ENCODE data around the gene DHRS9.

Gene DHRS9

DNA sequence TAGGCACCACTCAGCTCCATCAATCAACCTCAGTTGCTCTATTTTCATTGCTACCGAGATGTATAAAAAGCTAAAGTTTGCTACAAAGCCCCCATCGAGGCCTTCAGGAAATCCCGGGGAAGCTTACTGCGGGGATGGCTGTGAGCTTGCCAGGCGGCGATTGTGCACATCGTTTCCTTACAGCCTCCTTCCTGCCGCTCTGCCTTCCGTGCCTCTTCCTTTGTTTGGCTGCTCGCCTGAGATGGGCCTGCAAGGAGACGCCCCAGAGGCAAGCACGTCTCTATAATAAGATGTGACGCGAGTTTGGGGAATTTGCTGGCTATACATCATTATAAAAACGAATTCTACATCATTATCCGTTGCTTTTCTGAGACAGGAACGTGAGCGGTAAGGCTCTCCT is 41.6 kb downstream of the DHRS9 start:
- no peaks in the 10 kb centered on the region for H3K27me3 ChIP-seq (replicated peaks)
- in situ Hi-C loops (cut with HindIII; ENCODE audit: low pct_ligation_motif_present, low sequenced_read_pairs): no loop called here
- no peaks in the 10 kb centered on the region for H3K36me3 ChIP-seq (replicated peaks)
- no peak overlapping the region for H3K27ac ChIP-seq
- no peak for DNase-seq
- TF ChIP-seq, protein P1, sequence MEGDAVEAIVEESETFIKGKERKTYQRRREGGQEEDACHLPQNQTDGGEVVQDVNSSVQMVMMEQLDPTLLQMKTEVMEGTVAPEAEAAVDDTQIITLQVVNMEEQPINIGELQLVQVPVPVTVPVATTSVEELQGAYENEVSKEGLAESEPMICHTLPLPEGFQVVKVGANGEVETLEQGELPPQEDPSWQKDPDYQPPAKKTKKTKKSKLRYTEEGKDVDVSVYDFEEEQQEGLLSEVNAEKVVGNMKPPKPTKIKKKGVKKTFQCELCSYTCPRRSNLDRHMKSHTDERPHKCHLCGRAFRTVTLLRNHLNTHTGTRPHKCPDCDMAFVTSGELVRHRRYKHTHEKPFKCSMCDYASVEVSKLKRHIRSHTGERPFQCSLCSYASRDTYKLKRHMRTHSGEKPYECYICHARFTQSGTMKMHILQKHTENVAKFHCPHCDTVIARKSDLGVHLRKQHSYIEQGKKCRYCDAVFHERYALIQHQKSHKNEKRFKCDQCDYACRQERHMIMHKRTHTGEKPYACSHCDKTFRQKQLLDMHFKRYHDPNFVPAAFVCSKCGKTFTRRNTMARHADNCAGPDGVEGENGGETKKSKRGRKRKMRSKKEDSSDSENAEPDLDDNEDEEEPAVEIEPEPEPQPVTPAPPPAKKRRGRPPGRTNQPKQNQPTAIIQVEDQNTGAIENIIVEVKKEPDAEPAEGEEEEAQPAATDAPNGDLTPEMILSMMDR (IDR thresholded peaks at IDR 0.05; ENCODE audit: low read depth, low read length, missing control alignments): no peak
- H3K4me3 ChIP-seq (ENCODE audit: low read depth, low read length): no peak overlapping the region

DNA sequence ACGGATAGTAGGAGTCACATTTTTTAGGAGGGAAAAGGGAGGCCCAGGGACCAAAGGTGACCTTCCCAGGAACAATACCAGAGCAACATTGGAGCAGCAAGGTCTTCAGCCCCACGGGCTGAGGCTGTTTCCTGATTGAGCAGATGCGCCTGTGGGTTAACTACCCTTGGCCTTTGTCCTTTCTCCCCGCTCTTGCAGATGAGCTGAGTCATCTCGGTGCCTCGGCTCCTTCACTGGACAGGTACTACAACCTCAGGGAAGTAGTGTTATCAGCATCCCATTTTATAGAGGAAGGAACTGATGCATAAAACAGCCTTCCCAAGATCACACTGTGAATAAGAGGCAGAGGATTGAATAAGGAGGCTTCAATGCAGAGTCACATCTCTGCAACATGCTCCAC is 43.5 kb downstream of the DHRS9 start:
- Histone ChIP-seq H3K4me3 (ENCODE audit: low read depth, low read length) (no peak overlapping the region), H3K27me3 (replicated peaks) (no peaks in the 10 kb centered on the region), H3K27ac (no peak overlapping the region), H3K36me3 (replicated peaks) (no peaks in the 10 kb centered on the region)
- no peak for DNase-seq
- TF ChIP-seq, protein P1 (IDR thresholded peaks at IDR 0.05; ENCODE audit: low read depth, low read length, missing control alignments): no peak
- in situ Hi-C loops (cut with HindIII; ENCODE audit: low pct_ligation_motif_present, low sequenced_read_pairs): no loop called here

DNA sequence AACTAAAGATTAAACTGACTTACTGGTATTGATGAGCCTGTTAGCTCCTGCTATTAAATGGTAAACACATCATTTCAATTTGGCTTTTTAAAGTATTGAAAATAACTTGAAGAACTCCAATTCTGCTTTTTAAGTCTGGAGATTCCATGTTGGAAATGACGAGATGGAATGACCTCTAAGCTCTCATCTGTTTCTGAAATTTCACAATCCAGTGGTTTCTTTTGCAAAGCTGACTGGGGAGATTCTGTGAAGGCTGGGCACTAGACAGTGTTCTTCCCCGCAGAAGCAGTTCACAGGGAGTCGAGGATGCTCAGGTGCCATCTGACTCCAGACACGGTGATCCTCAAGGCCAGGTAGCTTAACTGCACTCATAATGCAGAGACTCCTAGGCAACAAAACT is 44.7 kb downstream of the DHRS9 start:
- Histone ChIP-seq H3K36me3 (replicated peaks) (no peaks in the 10 kb centered on the region), H3K27me3 (replicated peaks) (no peaks in the 10 kb centered on the region), H3K4me3 (ENCODE audit: low read depth, low read length) (no peak overlapping the region), H3K27ac (no peak overlapping the region)
- TF ChIP-seq, protein P1 (IDR thresholded peaks at IDR 0.05; ENCODE audit: low read depth, low read length, missing control alignments): no peak
- no peak for DNase-seq
- in situ Hi-C loops (cut with HindIII; ENCODE audit: low pct_ligation_motif_present, low sequenced_read_pairs): no loop called here

DNA sequence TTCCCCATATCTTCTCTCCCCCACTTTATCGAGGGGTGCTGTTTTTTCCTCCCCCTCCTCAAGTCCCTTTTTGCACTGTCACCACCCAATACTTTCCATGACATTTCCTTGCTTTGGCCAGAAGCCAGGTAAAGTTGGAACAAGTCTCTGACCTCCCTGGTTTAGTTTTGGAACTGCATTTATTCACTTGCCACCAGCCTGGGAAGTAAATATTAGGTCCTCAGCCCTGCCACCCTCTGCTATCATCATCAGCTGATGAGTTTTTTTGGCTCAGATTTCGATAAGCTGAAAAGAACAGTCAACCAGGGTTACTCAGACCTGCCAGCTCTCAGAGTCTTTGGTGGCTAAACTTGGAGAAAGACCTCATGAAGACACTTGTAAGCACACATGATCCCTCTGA is 47.0 kb downstream of the DHRS9 start:
- TF ChIP-seq, protein P1 (IDR thresholded peaks at IDR 0.05; ENCODE audit: low read depth, low read length, missing control alignments): no peak
- H3K27ac ChIP-seq: no peak overlapping the region
- no peak overlapping the region for H3K4me3 ChIP-seq (ENCODE audit: low read depth, low read length)
- H3K27me3 ChIP-seq (replicated peaks): no peaks in the 10 kb centered on the region
- no peaks in the 10 kb centered on the region for H3K36me3 ChIP-seq (replicated peaks)
- in situ Hi-C loops (cut with HindIII; ENCODE audit: low pct_ligation_motif_present, low sequenced_read_pairs): no loop called here
- no peak for DNase-seq

DNA sequence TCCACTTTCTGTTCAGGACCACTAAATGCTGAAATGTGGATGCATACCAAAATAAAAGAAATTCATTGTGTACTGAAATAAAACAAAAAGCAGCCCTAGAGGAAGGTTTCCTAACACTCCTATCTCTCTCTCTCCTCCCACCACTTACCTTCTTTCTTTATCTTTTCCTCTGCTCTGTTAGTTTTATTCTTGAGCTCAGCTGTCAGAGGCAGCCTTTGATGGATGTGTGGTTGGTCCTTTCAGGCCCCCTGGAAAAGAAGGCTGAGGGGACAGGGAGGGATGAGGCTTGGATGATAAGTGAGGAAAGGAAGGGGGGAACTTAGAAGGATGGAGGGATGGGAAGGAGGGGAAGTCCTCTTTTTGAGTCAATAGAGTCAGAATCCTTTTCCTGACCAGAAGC is 47.6 kb downstream of the DHRS9 start:
- in situ Hi-C loops (cut with HindIII; ENCODE audit: low pct_ligation_motif_present, low sequenced_read_pairs): no loop called here
- Histone ChIP-seq H3K27me3 (replicated peaks) (no peaks in the 10 kb centered on the region), H3K36me3 (replicated peaks) (no peaks in the 10 kb centered on the region), H3K4me3 (ENCODE audit: low read depth, low read length) (no peak overlapping the region), H3K27ac (no peak overlapping the region)
- DNase-seq: no peak
- TF ChIP-seq, protein P1 (IDR thresholded peaks at IDR 0.05; ENCODE audit: low read depth, low read length, missing control alignments): no peak

DNA sequence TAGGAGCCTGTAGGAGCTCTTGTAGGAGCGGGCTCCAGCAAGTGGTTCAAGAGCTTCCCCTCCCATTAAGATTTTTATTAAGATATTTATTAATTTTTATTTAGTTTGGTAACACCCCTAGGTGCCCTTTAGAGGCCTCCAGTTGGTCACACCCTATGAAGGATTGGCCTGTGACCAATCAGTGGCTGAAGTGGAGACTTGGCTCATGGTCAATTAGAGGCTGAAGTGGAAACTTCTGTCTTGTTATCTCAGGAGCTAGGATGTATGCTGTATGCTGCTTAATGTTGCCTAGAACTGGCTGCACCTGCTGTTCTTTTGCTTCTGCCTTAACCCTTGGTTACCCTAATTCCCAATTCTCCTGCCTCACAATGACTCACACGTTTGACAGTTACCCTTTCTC is 48.7 kb downstream of the DHRS9 start:
- Histone ChIP-seq H3K4me3 (ENCODE audit: low read depth, low read length) (no peak overlapping the region), H3K36me3 (replicated peaks) (no peaks in the 10 kb centered on the region), H3K27ac (no peak overlapping the region), H3K27me3 (replicated peaks) (no peaks in the 10 kb centered on the region)
- no peak for DNase-seq
- in situ Hi-C loops (cut with HindIII; ENCODE audit: low pct_ligation_motif_present, low sequenced_read_pairs): no loop called here
- TF ChIP-seq, protein P1 (IDR thresholded peaks at IDR 0.05; ENCODE audit: low read depth, low read length, missing control alignments): no peak
